CD4-positive, alpha-beta T cell (primary cell): Measurements from ENCODE around the gene TENM4. TPM values are rescaled to one million over a fixed set of nuclear protein-coding genes. Genes with fewer than 3 reads are reported as not detected.

ENCODE experiments used
- ATAC-seq: fragments of 200-7000 bp; cut with Tn5 transposase; one replicate; pipeline ENCODE4 v1.10.0; 2022; ENCODE audit warnings: mild to moderate bottlenecking; ENCODE audit not compliant: poor library complexity
- CTCF ChIA-PET: fragments of 350-600 bp; sonication (Branson Sonifier 250); formaldehyde crosslinking; loops from one replicate; lab custom pipeline; 2021; ENCODE audit warnings: antibody characterized with exemption, inconsistent platforms; lab: Charles Lee
- POLR2A ChIA-PET: fragments of 350-600 bp; sonication (Branson Sonifier 250); formaldehyde crosslinking; loops from one replicate; lab custom pipeline; 2021; ENCODE audit warnings: antibody characterized with exemption, inconsistent platforms; lab: Charles Lee
- DNase-seq, 14 experiments: peaks; one replicate each; pipeline ENCODE4 v3.0.0-alpha.2; 2013 to 2020; ENCODE audit warnings: mixed read lengths in 2 of 14
- H3K27ac ChIP-seq, 2 donors: one replicate each; pipeline versions ENCODE4 v1.5.1 to v1.7.0; 2013; ENCODE audit warnings: low read length in 2 of 2, low read depth in 1 of 2, mild to moderate bottlenecking in 1 of 2
- H3K27me3 ChIP-seq, 2 experiments: 1 replicate in 1 of 2; 2 replicates in 1 of 2; pipeline versions ENCODE4 v1.6.1 to v1.7.0; 2013; ENCODE audit warnings: low read length in 2 of 2, control low read depth in 1 of 2, mild to moderate bottlenecking in 1 of 2, moderate library complexity in 1 of 2; ENCODE audit not compliant: insufficient read depth in 2 of 2, control insufficient read depth in 1 of 2
- H3K36me3 ChIP-seq: one replicate; pipeline ENCODE4 v1.6.1; 2013; ENCODE audit warnings: low read length, control low read depth; ENCODE audit not compliant: insufficient read depth
- H3K4me1 ChIP-seq: one replicate; pipeline ENCODE4 v1.6.1; 2013; ENCODE audit warnings: low read length, control low read depth; ENCODE audit not compliant: insufficient read depth
- H3K4me3 ChIP-seq: one replicate; pipeline ENCODE4 v1.5.1; 2013; ENCODE audit warnings: mild to moderate bottlenecking, low read length, moderate library complexity
- H3K9me3 ChIP-seq, 2 experiments: 1 replicate in 1 of 2; 2 replicates in 1 of 2; pipeline versions ENCODE4 v1.6.1 to v1.7.0; 2013; ENCODE audit warnings: low read length in 2 of 2, mild to moderate bottlenecking in 2 of 2, control low read depth in 1 of 2, moderate library complexity in 1 of 2; ENCODE audit not compliant: control insufficient read depth in 1 of 2, insufficient read depth in 1 of 2
- H3K27ac Mint-ChIP-seq: one replicate; pipeline ENCODE4 v1.8.0; 2020; ENCODE audit warnings: mixed read lengths
- H3K27me3 Mint-ChIP-seq: one replicate; pipeline ENCODE4 v1.8.0; 2021; ENCODE audit warnings: mixed read lengths
- H3K36me3 Mint-ChIP-seq: one replicate; pipeline ENCODE4 v1.8.0; 2021; ENCODE audit warnings: low read depth, mixed read lengths
- H3K4me1 Mint-ChIP-seq: one replicate; pipeline ENCODE4 v1.8.0; 2021; ENCODE audit warnings: low read depth, mixed read lengths
- H3K4me3 Mint-ChIP-seq: one replicate; pipeline ENCODE4 v1.8.0; 2020; ENCODE audit warnings: mild to moderate bottlenecking, mixed read lengths
- H3K9me3 Mint-ChIP-seq: one replicate; pipeline ENCODE4 v1.8.0; 2020; ENCODE audit warnings: mixed read lengths
- intact Hi-C, 2 experiments: fragments of 100-400 bp; cut with DNase I in 1 of 2; cut with micrococcal nuclease in 1 of 2; formaldehyde crosslinking; loops; one replicate each; pipeline versions ENCODE4 v1.15.1 to v1.9.0; 2023 to 2025; cut with DNase I, micrococcal nuclease
- total RNA-seq, 174 experiments: library from RNA in 2 of 174; stranded (reverse) in 2 of 174; gene quantifications; one replicate each; pipeline ENCODE4 v1.2.3 and lab custom pipeline; 2021 to 2026
- TF ChIP-seq, protein P1 (sequence below): fragments of 200-600 bp; IDR thresholded peaks from one replicate; pipeline ENCODE4 v1.8.0; 2022; ENCODE audit warnings: antibody characterized with exemption, mild to moderate bottlenecking

The TENM4 gene
- total RNA-seq, 2 experiments from 2014 or later: 0.22 to 0.31 TPM

DNA sequence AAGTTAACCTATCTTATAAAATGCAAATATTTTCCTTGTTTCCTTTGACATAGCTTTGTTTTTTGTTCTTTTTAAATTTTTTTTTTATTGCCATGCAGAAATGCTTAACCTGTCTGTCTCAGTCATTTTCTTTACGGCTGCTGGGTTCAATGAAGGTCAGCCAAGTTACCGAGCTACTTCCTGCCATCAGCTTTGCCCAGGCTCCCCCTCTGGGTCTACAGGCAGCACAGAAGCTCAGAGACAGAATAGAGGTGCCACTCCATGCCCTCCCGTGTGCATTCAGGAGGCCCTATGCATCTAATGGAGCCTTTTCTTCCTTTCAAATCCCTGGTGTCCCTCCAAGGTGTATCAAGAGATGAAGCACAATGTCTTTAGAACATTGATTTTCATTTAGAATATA is 455.2 kb downstream of the TENM4 start:
- Histone ChIP-seq H3K9me3 (no peaks in the 10 kb centered on the region), H3K36me3 (no peaks in the 10 kb centered on the region), H3K27ac (no peak overlapping the region), H3K27me3 (no peaks in the 10 kb centered on the region), H3K4me1 (no peaks in the 10 kb centered on the region), H3K4me3 (no peak overlapping the region)
- Mint-ChIP-seq H3K27ac (no peak overlapping the region), H3K4me1 (no peaks in the 10 kb centered on the region), H3K4me3 (no peak overlapping the region), H3K36me3 (no peaks in the 10 kb centered on the region), H3K27me3 (peaks cover 10% of the 10 kb centered on the region), H3K9me3 (peaks cover 2% of the 10 kb centered on the region)
- ATAC-seq (no peak), DNase-seq (no peak)
- TF ChIP-seq, protein P1, sequence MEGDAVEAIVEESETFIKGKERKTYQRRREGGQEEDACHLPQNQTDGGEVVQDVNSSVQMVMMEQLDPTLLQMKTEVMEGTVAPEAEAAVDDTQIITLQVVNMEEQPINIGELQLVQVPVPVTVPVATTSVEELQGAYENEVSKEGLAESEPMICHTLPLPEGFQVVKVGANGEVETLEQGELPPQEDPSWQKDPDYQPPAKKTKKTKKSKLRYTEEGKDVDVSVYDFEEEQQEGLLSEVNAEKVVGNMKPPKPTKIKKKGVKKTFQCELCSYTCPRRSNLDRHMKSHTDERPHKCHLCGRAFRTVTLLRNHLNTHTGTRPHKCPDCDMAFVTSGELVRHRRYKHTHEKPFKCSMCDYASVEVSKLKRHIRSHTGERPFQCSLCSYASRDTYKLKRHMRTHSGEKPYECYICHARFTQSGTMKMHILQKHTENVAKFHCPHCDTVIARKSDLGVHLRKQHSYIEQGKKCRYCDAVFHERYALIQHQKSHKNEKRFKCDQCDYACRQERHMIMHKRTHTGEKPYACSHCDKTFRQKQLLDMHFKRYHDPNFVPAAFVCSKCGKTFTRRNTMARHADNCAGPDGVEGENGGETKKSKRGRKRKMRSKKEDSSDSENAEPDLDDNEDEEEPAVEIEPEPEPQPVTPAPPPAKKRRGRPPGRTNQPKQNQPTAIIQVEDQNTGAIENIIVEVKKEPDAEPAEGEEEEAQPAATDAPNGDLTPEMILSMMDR: no peak
- ChIA-PET CTCF (no interaction called here), POLR2A (no interaction called here)
- intact Hi-C loops: no loop called here

DNA sequence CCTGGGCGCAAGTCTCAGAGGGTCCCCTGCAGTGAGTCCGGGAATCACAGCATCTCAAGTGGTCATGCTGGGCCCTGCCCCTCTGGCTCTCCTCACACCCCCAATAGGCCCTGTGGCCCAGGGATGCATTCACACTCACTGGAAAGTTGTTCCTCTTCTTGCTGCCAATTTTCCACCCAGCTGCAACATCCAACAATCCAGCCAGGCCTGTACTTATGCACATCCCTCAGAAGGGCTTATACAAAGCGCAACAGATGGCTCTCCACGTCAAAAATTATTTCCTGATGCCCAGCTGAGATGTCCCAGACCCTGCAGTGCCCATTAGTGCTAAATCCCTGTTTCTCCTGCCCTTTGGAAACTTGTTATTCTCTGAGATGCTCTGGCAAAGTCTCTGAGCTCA is 458.4 kb downstream of the TENM4 start:
- no peak for DNase-seq
- H3K36me3 Mint-ChIP-seq: no peaks in the 10 kb centered on the region
- Histone ChIP-seq H3K4me1 (no peaks in the 10 kb centered on the region), H3K27ac (no peak overlapping the region), H3K9me3 (no peaks in the 10 kb centered on the region), H3K27me3 (no peaks in the 10 kb centered on the region), H3K4me3 (no peak overlapping the region), H3K36me3 (no peaks in the 10 kb centered on the region)
- TF ChIP-seq, protein P1: no peak
- H3K4me3 Mint-ChIP-seq: no peak overlapping the region
- H3K27me3 Mint-ChIP-seq: peaks cover 9% of the 10 kb centered on the region
- no peaks in the 10 kb centered on the region for H3K4me1 Mint-ChIP-seq
- CTCF ChIA-PET: no interaction called here
- no peak for ATAC-seq
- POLR2A ChIA-PET: no interaction called here
- peaks cover 2% of the 10 kb centered on the region for H3K9me3 Mint-ChIP-seq
- no peak overlapping the region for H3K27ac Mint-ChIP-seq
- intact Hi-C loops: no loop called here

GRCh38 chr11:78981153-78981552 is 459.7 kb downstream of the TENM4 start:
- no peaks in the 10 kb centered on the region for H3K9me3 Mint-ChIP-seq
- POLR2A ChIA-PET: no interaction called here
- TF ChIP-seq, protein P1: no peak
- Histone ChIP-seq H3K36me3 (no peaks in the 10 kb centered on the region), H3K4me3 (no peak overlapping the region), H3K9me3 (no peaks in the 10 kb centered on the region), H3K27ac (no peak overlapping the region), H3K4me1 (no peaks in the 10 kb centered on the region), H3K27me3 (no peaks in the 10 kb centered on the region)
- H3K4me1 Mint-ChIP-seq: no peaks in the 10 kb centered on the region
- H3K27ac Mint-ChIP-seq: no peak overlapping the region
- DNase-seq (no peak), ATAC-seq (no peak)
- peaks cover 4% of the 10 kb centered on the region for H3K27me3 Mint-ChIP-seq
- H3K36me3 Mint-ChIP-seq: no peaks in the 10 kb centered on the region
- no peak overlapping the region for H3K4me3 Mint-ChIP-seq
- CTCF ChIA-PET: no interaction called here
- intact Hi-C loops: no loop called here
